SK-N-SH treated with all-trans-retinoic acid at 6 μM for 48 hours (cell line): ENCODE results near the gene IFNA2.

ENCODE experiments used
- ATAC-seq: fragments of 200-7000 bp; cut with Tn5 transposase; 3 replicates; pipeline ENCODE4 v1.9.1; 2020; ENCODE audit warnings: mild to moderate bottlenecking, moderate library complexity
- ARNTL ChIP-seq: fragments of 450-650 bp; formaldehyde crosslinking; IDR thresholded peaks from 2 replicates; pipeline ENCODE4 v1.5.0; 2020; ENCODE audit warnings: low read depth, mild to moderate bottlenecking, moderate library complexity, borderline replicate concordance
- BACH2 ChIP-seq: fragments of 250-450 bp; sonication (Bioruptor Pico); IDR thresholded peaks from 2 replicates; pipeline ENCODE4 v1.9.0; 2021; ENCODE audit warnings: mild to moderate bottlenecking, borderline replicate concordance
- CSDC2 ChIP-seq: fragments of 250-450 bp; sonication (Bioruptor Pico); IDR thresholded peaks from 2 replicates; pipeline ENCODE4 v1.5.0; 2020; ENCODE audit warnings: mild to moderate bottlenecking, moderate library complexity
- ESRRG ChIP-seq: fragments of 250-450 bp; sonication (Bioruptor Pico); IDR thresholded peaks from 2 replicates; pipeline ENCODE4 v1.6.1; 2021; ENCODE audit warnings: mild to moderate bottlenecking
- GLIS3 ChIP-seq: fragments of 250-450 bp; sonication (Bioruptor Pico); IDR thresholded peaks from 2 replicates; pipeline ENCODE4 v1.5.0; 2020; ENCODE audit warnings: mild to moderate bottlenecking, moderate library complexity
- OSR1 ChIP-seq: fragments of 250-450 bp; sonication (Bioruptor Pico); IDR thresholded peaks from 2 replicates; pipeline ENCODE4 v1.8.0; 2022; ENCODE audit warnings: moderate library complexity, mild to moderate bottlenecking, inconsistent platforms
- PATZ1 ChIP-seq: fragments of 250-450 bp; sonication (Bioruptor Pico); IDR thresholded peaks from 2 replicates; pipeline ENCODE4 v1.8.0; 2020; ENCODE audit warnings: mild to moderate bottlenecking, moderate library complexity, borderline replicate concordance
- POU6F1 ChIP-seq: fragments of 250-450 bp; sonication (Bioruptor Pico); IDR thresholded peaks from 2 replicates; pipeline ENCODE4 v1.8.0; 2021; ENCODE audit warnings: low read depth, mild to moderate bottlenecking, moderate library complexity, borderline replicate concordance
- PPARA ChIP-seq: fragments of 250-450 bp; sonication (Bioruptor Pico); IDR thresholded peaks from 2 replicates; pipeline ENCODE4 v1.5.0; 2020; ENCODE audit warnings: mild to moderate bottlenecking, borderline replicate concordance
- RARB ChIP-seq: fragments of 250-450 bp; sonication (Bioruptor Pico); IDR thresholded peaks from 2 replicates; pipeline ENCODE4 v1.8.0; 2021; ENCODE audit warnings: mild to moderate bottlenecking, moderate library complexity
- SNAI2 ChIP-seq: fragments of 250-450 bp; sonication (Bioruptor Pico); IDR thresholded peaks from 2 replicates; pipeline ENCODE4 v1.5.0; 2020; ENCODE audit warnings: mild to moderate bottlenecking, moderate library complexity
- TCF4 ChIP-seq: fragments of 250-450 bp; sonication (Bioruptor Pico); IDR thresholded peaks from 2 replicates; pipeline ENCODE4 v1.8.0; 2021; ENCODE audit warnings: mild to moderate bottlenecking, moderate library complexity, borderline replicate concordance
- TSHZ2 ChIP-seq: fragments of 250-450 bp; sonication (Bioruptor Pico); IDR thresholded peaks from 2 replicates; pipeline ENCODE4 v1.5.0; 2020; ENCODE audit warnings: mild to moderate bottlenecking, moderate library complexity
- ZFP30 ChIP-seq: fragments of 450-650 bp; formaldehyde crosslinking; IDR thresholded peaks from 2 replicates; pipeline ENCODE4 v1.5.0; 2022; ENCODE audit warnings: mild to moderate bottlenecking, moderate library complexity
- ZNF8 ChIP-seq: fragments of 450-650 bp; formaldehyde crosslinking; IDR thresholded peaks from 2 replicates; pipeline ENCODE4 v1.5.0; 2020; ENCODE audit warnings: mild to moderate bottlenecking, moderate library complexity
- TF ChIP-seq, protein P1 (sequence below): fragments of 250-450 bp; sonication (Bioruptor Pico); IDR thresholded peaks from 2 replicates; pipeline ENCODE4 v1.5.1; 2021; ENCODE audit warnings: mild to moderate bottlenecking, moderate library complexity

The IFNA2 gene

DNA sequence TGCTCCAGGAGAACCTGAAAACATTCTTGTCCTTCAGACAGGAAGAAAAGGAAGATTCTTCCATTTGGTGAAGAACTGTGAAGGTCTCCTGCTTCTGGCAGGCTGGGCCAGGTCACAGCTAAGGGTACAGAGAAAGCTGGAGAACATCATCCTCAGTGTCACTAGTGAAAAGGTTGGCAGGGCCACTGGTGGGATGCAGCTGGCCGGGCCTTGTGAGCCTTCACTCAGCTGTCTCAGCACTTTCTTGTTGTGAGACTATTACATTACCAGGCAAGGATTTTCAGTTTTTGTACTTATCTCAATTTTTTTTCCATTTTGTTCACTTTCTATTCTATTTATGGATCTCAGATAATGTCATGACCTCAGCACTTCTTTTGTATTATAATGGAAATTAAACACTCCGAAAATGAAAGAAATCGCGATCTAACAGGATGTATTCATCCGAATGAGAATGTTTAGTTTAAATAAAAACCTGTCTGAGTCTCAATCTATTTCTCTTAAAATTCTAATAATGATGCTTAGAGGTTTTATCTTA is 13.8 kb upstream of the IFNA2 start (continued):
- TF ChIP-seq POU6F1 (CRISPR knock-in tag) (no peak), SNAI2 (CRISPR knock-in tag) (no peak), TSHZ2 (CRISPR knock-in tag) (no peak), ESRRG (CRISPR knock-in tag) (no peak), BACH2 (CRISPR knock-in tag) (no peak), GLIS3 (CRISPR knock-in tag) (no peak)

GRCh38 chr9:21395778-21396717 is 10.8 kb upstream of the IFNA2 start:
- TF ChIP-seq ARNTL (CRISPR knock-in tag): no peak
- no peak for TF ChIP-seq ESRRG (CRISPR knock-in tag)
- no peak for TF ChIP-seq SNAI2 (CRISPR knock-in tag)
- TF ChIP-seq PPARA (CRISPR knock-in tag): no peak
- no peak for TF ChIP-seq PATZ1 (CRISPR knock-in tag)
- no peak for TF ChIP-seq RARB (CRISPR knock-in tag)
- TF ChIP-seq, protein P1, sequence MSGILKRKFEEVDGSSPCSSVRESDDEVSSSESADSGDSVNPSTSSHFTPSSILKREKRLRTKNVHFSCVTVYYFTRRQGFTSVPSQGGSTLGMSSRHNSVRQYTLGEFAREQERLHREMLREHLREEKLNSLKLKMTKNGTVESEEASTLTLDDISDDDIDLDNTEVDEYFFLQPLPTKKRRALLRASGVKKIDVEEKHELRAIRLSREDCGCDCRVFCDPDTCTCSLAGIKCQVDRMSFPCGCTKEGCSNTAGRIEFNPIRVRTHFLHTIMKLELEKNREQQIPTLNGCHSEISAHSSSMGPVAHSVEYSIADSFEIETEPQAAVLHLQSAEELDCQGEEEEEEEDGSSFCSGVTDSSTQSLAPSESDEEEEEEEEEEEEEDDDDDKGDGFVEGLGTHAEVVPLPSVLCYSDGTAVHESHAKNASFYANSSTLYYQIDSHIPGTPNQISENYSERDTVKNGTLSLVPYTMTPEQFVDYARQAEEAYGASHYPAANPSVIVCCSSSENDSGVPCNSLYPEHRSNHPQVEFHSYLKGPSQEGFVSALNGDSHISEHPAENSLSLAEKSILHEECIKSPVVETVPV (CRISPR knock-in tag): no peak
- TF ChIP-seq ZNF8 (CRISPR knock-in tag): no peak
- no peak for TF ChIP-seq POU6F1 (CRISPR knock-in tag)
- TF ChIP-seq CSDC2: no peak
- TF ChIP-seq ZFP30 (CRISPR knock-in tag): no peak
- no peak for TF ChIP-seq GLIS3 (CRISPR knock-in tag)
- TF ChIP-seq TCF4 (CRISPR knock-in tag): no peak
- no peak for TF ChIP-seq TSHZ2 (CRISPR knock-in tag)
- no peak for TF ChIP-seq BACH2 (CRISPR knock-in tag)
- no peak for TF ChIP-seq OSR1 (CRISPR knock-in tag)
- peak; percentile 85 for ATAC-seq
